Activated CD8-positive, alpha-beta memory T cell treated with anti-CD3 and anti-CD28 coated beads, Interleukin-2, amount 50 U/mL, for 4 hours (primary cell): ENCODE results near the gene PLCB2.

Experiments
- DNase-seq: peaks from one replicate; pipeline ENCODE4 v3.0.0-alpha.2; 2020

PLCB2 gene

DNA sequence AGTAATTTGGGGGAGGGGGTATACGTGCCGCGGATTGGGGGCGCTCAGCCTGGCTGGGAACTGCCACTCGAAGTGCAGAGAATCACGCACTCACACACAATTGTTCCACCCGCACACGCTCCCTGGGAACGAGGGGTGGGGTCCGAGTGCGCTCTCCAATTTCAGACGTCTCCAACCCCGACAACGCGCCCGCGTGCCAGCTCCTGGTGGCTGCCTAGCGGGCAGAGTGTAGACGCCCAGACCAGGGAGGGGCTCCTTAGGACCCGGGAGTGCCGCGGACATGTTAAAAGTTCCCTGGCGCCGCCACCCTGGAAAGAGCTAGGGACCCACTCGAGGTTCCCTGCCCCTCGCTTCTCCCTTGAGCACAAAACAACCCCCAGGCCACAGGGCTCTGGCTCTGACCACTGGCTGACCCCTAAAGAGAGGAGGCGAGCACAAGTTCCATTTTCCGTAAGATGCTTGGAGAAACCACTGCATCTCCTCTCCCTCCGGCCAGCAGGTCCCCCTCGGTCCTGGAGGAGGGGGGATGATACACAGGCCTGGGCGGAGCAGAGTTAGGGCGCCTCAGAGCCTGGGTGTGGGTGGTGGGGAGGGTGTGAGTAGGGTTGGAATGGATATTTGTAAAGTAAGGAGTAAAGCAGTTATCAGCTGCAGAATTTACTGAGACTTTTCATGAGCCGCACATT is 24.0 kb downstream of the PLCB2 start:
- no peak for DNase-seq

DNA sequence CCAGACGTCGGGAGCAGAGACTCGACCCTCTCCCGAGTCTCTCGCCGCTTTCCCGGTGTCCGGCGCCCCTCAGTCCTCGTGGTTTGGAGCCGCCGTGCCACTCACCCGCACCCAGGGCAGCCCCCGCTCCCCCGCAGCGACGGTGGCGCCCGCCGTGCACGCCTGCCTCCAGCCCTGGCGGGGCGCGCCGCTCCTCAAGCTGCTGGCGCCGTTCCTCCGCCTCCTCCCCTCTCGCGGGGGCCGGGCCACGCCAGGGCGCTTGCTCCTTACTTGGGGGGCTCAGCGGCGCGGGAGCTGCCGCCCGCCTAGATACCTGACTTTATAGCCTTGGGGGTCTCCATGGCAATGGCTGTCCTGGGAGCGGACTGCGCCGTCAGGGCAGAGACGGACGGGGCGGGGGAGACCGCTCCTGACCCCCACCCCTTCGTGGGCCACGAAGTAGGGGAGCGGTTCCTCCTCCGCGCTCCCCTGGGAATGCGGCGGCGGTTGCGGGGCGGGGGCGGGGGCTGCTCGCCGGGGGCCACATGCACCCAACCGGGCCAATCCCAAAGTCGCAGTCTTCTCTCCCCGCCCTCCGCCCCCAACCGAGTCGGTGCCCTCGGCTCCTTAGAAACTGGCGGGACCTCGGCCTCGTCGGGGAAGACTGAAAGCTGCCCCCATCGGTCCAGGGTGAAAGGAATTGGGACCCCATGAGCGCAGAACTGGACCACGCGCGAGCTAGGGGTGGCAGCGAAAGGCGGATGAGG is 24.7 kb downstream of the PLCB2 start, which contains the start of gene ANKRD63:
TSS of gene ANKRD63 (minus strand) at position 196 of the 746 bp plus-strand sequence. CDS start 478 bp downstream, outside the sequence.
- peak; percentile 46 for DNase-seq

DNA sequence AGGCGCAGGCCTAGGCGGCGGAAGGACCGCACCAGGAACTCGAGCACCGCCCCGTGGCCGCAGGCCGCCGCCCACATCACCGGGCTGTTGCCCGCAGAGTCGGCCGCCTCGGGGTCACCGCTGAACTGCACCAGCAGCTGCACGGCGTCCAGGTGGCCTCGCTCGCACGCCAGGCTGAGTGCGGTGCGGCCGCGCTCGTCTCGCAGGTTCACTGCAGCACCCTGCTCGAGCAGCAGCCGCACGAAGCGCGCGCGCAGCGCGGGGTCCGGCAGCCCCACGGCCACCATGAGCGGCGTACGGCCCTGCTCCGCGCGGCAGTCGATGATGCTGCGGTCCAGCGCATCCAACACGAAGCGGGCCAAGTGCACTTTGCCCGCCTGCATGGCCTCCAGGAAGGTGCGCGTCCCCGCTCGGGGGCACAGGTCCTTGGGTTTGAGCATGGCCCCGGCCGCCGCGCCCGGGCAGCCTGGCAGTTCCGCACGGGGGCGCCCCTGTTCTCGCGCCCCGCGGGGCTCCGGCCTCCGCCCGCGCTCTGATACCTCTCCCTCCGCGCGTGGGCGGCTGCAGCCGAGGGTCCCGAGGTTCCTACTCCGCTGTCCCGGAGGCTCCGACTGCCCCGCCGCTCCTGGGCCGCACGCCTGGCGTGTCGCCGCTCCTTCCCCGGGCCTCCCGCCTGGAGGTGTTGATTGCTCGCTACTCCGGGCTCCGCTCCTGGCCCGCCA is 25.4 kb downstream of the PLCB2 start:
- DNase-seq, result peak; percentile 53

DNA sequence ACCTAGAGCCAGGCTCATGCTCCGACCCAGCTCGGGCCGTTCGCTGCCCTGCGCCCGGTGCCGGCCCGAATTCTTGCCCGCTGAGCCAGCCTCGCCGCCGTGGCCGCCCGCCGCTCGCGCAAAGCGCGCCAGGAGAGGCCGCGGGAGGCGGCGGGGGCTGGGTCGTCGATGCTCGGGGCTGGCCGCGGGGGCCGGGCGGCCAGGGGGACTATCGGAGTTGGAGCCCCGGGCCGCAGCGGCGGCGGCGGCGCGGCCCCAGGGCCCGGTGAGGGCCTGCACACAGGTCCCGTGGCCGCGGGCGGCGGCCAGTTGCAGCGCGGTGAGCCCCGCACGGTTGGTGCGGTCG is 26.0 kb downstream of the PLCB2 start:
- DNase-seq, result no peak

DNA sequence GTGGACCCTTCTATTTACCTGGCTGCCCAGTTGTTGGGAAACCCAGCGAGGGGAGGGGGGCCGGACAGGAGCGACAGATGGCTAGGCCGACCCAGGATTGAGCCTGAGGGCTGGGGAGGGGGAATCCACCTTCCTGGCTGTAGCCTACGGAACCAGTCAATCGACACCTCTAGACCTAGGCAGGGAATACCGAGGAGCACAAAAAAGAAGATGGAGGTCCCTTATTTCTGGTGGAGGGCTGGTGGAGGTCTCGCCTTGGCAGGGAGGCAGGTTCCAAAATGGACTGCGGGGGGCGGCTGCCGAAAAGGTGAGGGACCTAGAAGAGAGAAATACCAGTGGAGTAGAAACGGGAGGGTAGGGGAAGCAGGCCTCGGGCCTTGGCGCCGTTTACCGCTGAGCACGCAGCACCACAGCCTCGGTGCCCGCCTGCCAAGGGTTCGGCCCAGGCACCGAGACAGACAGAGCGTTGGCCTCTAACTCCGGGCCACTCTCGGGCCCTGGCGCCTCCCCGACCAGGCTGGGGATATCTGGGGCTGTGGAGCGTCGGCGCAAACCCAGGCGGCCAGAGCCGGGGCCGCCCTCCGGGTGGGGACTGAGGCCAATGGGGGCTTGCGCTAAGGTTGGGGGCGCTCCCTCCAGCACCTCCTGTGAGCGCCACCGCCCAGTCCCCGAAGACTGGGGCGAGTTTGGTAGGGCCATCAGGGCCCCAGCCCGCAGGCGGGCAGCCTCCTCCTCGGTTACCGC is 26.5 kb downstream of the PLCB2 start:
- DNase-seq, result no peak

DNA sequence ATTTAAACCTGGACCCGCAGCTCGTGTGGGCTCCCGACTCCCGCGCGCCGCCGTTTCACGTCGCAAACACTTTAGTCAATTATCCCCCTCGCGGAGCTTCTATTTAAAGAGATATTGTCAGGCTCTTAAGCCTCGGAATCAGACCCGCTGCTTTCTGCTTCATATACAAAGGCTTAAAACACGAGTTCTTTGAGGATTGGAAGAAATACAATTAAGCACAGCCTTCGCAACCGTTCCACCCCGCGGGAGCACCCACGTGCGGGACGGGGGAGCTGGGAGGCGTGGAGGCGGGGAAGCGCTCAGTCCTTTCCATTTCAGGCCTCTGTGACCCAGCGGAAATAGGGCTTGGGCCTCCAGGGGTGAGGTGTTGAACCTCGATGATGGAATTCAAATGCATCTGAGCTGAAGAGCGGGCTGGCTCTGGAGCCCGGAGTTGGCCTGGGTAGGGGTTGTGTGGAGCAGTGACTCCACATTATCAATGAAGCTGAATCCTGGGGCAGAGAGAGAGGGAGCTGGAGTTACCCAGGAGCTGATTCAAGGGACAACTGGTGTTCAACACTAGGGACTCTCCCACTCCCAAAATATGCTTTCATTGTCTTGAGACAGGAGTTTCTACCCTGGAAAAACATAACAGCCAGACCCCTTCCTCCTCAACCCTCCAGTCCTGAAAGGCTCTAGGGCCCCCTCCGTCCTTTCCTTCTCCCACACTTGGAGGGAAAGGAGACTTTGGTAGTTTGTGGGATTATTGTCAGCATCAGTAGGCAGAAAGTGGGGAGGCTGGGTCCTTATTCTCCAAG is 27.3 kb downstream of the PLCB2 start:
- no peak for DNase-seq

DNA sequence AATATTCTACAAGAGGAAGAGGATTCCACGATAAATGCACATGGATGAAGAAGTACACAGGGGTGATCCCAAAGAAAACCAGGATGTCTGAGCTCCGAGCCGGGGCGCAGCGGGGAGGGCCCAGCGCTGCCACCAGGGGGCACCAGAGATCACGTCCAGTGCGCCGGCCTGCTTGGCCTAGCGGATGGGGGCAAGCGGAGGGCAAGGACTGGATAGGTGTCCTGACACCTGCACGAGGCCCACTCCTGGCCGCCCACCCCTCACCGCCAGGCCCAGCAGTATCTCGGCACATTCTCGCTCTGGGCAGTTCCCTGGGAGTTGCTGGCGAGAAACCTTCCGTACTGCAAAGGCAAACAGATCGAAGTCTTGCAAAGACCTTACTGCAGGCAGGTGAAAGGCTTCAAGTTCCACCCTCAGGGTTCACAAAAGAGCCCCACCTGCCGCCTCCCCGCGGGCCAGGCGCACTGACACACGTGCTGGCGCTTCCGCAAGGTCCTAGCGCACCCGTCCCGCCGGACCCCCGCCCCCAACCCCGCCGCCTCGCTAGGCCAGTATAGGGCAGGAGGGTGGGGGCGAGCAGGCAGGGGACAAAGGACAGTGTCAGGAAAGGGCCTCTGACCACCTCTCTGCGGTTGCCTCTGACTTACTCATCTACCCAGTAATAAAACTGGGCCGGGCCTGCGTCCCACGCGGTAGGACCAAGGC is 28.1 kb downstream of the PLCB2 start:
- peak; percentile 76 for DNase-seq

DNA sequence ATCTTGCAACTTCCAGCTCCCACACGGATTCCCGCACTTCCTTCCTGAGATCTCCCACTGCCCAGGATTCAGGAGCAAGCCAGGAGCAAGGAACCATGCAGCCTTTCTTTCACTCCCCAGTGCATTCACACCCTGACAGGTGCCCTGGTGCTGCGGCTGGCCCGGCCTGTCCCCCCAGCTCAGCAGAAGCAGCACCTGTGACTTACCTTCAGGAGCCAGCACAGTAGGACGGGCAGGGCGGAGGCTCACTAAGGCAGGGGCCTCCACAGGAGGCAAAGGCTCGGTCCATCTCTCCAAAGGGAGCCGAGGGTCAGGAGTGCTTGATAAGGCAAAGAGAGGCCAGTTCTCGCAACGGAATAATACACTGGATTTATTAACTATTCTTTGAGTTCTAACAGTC is 29.7 kb downstream of the PLCB2 start:
- DNase-seq, result no peak

DNA sequence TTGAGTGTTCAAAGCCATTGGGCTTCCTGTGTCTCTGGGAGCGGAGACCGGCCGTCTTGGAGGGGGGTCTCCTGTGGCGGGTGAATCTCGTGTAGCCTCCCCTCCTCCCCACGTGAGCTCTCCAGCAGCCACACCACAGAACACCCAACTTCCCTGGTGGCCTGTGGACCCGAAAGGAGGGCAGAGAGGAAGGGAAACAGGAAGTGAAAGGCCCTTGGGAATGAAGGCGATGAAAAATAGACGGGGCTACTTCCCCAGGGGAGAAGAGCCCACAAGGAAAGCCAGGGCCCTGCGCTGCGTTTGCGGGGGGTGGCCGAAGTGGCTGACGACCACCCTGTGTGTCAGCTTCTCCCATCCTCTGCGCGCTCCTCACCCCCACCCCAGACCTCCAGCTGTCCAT is 30.3 kb downstream of the PLCB2 start:
- DNase-seq, result no peak

DNA sequence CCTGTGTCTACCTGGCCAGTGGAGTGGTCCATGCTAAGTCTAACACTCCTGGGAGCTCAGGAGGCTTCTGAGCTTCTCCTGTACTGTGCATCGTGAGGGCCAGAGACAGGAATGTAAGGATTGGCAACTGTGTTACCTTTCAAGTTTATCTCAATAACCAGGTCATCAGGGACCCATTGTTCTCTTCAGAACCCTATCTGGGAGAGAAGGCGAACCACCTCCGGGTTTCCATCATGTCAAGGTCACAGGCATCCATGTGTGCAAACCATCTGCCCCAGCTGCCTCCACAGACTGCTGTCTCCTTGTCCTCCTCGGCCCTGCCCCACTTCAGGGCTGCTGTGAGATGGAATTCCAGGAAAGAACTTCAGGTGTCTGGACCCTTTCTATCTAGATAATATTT is 30.8 kb downstream of the PLCB2 start:
- no peak for DNase-seq

DNA sequence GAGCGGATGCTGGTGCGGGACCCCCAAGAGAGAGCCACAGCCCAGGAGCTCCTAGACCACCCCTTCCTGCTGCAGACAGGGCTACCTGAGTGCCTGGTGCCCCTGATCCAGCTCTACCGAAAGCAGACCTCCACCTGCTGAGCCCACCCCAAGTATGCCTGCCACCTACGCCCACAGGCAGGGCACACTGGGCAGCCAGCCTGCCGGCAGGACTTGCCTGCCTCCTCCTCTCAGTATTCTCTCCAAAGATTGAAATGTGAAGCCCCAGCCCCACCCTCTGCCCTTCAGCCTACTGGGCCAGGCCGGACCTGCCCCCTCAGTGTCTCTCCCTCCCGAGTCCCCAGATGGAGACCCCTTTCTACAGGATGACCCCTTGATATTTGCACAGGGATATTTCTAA is 31.8 kb downstream of the PLCB2 start:
- no peak for DNase-seq

DNA sequence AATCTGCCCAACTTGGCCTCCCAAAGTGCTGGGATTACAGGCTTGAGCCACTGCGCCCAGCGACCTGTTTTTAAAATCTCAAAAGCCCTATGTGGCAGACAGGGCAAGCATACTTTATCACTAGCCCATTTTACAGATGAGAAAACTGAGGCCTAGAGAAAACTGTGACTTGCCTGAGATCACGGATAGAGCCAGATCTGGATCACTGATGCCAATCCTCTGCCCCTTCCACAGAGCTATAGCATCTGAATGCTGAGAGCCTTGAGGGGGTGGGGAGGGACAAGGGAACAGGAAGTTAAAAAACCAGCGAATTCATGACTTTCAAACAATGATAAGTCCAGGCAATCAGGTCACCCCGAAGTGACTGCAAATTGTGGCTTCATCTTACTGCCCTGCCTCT is 32.2 kb downstream of the PLCB2 start:
- no peak for DNase-seq

DNA sequence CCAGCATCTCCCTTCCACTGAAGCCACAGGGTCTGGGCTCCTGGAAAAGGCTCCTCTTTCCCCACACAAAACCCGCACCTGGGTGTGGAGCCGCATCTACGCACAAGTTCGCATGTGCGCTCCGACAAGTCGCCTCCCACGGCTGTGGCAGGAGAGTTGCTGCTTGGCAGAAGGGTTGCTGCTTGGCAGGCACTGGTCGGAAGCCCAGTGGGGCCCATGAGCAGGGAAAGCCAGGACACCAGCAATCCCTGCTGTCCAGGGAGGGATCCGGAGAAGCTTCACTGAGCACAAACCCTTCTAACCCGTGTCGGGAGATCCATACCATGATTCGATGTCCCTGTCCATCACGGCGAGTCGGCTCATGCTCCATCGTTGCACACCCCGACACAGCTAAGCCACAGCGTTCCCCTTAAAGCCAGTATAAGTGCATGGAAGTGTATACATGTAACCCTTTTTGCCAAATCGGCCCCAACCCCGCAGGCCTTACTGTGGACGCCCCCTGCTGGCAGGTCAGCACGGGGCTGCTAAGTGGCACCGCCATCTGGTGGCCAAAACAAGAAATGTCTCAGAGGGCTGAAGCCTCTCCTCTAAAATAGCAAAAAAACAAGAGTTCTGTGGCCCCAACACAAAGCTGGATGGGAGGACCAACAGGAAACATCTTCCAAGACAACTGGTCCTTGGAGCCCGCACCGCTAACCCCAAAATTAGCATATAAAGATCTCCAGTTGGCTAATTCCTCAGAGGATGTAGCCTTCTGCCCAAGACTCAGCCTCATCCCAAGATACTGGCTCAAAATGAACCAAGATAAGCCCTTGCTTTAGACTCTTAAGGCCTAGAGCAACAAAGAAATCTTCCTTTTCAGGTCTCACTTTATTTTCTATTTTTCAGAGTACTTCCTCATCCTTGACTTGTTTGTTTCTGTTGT is 33.1 kb downstream of the PLCB2 start:
- DNase-seq, result peak; percentile 87

DNA sequence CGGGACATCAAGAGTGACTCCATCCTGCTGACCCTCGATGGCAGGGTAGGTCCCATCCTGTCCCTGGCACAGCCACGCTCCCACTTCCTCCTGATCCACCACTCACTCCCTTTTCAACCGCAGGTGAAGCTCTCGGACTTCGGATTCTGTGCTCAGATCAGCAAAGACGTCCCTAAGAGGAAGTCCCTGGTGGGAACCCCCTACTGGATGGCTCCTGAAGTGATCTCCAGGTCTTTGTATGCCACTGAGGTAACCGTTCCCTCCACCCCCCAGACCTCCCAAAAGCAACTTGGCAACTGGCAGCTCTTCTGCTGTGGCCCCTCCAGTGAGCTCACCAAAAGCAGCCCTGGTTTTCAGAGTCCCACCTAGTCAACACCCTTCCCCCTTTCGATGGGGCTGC is 34.3 kb downstream of the PLCB2 start:
- DNase-seq, result no peak

DNA sequence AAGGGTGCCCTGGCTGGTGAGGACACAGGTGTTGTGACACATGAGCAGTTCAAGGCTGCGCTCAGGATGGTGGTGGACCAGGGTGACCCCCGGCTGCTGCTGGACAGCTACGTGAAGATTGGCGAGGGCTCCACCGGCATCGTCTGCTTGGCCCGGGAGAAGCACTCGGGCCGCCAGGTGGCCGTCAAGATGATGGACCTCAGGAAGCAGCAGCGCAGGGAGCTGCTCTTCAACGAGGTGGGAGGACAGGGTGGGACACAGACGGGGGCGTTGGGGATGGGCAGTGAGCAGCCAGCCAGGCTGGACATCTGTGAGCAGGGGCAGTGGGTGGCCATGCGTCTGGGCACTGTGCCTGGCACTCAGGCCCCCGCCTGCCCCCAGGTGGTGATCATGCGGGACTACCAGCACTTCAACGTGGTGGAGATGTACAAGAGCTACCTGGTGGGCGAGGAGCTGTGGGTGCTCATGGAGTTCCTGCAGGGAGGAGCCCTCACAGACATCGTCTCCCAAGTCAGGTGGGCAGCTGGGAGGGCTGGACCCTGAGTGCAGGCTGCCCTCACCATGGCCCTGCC is 35.2 kb downstream of the PLCB2 start:
- DNase-seq, result no peak

DNA sequence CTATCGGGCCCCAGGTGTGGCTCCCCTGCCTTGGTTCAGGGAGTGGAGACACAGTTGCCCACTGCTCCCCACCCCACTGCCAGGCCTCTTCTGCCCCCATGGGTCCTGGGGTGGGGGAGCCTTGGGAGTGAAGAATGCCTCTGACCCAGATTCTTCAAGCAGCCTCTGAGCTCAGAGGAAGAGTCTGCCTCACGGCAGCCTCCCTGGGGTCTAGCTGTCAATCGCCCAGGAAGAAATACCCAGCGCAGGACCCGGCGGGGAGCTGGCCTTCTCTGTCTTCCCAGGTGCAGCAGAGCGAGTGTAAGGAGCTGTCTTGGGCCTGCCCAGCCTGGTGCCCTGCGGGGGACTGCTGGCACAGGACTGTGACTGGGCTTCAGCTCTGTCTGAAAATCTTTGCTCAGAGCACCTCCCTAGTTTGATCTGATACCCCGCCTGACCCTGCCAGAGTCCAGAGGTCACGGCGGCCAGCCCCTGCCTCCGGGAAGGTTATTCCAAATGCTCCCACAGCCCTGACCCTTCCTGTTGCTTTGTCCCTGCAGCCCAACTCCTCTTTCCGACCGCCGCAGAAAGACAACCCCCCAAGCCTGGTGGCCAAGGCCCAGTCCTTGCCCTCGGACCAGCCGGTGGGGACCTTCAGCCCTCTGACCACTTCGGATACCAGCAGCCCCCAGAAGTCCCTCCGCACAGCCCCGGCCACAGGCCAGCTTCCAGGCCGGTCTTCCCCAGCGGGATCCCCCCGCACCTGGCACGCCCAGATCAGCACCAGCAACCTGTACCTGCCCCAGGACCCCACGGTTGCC is 35.9 kb downstream of the PLCB2 start:
- DNase-seq, result no peak

DNA sequence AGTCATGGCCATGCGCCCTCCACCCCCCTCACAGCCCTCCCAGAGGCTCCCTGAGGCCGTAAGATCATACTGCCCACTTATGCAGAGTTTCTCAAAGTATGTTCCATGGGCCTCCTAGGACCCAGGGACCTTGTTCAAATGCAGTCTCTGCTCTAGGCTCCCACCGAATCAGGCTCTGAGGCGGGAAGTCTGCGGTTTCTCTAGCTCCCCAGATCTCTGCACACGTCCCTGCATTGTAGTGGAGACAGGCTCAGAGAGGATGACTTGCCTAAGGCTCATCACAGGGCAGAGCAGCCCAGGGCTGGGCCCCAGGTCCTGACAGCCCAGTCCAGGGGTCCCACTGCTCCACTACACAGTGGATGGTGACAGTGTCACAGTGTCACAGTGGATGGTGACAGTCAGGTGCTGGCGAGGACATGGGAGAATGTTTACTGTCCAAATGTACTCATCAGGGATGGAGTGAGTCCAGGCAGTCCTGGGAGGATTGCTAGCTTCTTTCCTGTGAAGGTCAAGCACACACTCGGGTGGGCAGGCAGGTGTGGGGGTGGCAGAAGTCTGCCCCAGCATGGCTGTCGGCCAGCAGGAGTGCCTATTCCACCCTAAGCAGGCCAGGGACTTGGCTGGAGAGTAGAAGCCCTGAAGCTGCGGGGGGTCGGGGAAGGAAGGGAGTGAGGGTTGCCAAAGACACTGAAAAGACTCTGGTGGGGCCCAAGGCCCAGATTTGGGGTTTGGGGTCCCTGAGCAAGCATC is 37.3 kb downstream of the PLCB2 start:
- no peak for DNase-seq

DNA sequence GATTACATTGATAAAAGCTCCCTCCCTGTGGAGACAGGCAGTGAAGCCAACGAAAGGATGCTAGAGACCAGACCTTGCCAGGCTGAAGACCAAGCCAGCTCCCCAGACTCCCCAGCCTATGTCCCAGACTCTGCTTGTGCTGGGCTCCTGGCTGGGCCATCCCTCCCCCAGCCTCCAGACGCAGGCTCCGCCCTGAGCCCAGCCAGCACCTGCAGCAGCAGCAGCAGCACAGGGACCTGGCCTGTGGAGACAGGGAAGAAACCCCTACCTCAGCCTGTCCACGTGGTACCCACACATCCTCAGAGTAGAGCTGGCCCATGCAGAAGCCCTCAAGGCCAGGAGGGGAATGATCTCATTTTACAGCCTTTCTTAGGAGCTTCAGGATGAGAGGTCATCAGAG is 38.1 kb downstream of the PLCB2 start:
- DNase-seq, result no peak

DNA sequence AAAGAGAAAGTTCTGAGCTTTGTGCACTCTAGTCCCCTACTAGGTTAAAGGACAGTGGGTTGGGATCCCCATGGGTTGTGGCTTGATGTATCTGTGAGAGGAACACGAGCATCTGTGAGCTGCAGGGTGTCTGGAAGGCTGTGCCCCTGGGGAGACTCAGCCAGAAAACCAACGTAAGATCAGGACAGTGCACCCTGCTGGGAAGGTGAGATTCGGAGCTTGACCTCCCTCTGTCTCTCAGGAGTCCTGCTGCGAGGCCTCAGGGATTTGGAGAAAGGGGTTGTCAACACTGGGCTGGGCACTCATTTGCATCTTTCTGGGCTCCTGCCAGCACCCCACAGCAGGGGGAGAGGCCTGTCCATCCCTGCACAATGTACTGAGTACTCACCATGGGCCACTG is 40.1 kb downstream of the PLCB2 start:
- DNase-seq, result no peak
